Measurements from ENCODE around the gene RFLNA.

GRCh38 chr12:124296295-124296915 lies 1.5 kb downstream of the RFLNA start:
- TF ChIP-seq CTCF (IDR thresholded peaks at IDR 0.05) = no peak
- no peak for TF ChIP-seq EP300 (IDR thresholded peaks at IDR 0.05)

All from esophagus muscularis mucosa (tissue), 3 donors.